Measurements from ENCODE around the gene PKP3. TPM values are rescaled to one million over a fixed set of nuclear protein-coding genes. Genes with fewer than 3 reads are reported as not detected.

The PKP3 gene
- polyA plus RNA-seq, 2 of the 4 experiments (the other 2 are of a cell fraction): 12.1 to 25.9 TPM

DNA sequence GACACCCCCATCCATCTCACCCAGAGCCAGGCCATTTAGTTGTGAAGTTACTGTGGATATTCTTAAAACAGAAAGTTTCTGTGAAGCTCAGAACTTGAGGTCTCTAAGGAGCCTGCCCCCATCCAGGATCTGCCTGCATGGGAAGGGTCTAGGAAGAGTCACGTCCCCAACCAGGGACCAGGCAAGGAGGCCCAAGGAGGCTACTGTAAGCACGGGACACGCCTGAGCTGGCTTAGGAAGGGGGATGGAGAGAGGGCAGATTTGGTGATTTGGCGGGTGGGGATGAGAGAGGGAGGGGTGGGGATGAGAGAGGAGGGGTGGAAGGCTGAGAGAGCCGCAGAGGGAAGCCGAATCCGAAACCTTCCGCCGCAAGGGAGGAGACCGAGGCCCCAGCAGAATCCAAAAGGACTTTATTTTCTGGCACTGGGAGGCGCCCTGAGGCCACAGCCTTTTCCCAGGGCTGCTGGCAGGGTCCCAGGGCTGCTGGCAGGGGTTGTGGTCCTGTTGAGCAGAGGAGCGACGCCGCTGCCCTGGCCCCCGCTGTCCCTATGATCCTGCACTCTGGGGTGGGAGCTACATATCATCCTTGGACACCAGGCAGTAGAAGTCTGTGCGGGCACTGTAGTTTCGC lies 11.4 kb downstream of the PKP3 start:
- H3K27ac ChIP-seq: peak overlapping the region in 1 of 2 experiments; percentile 93; a peak in 3 of 6 replicates
- WGBS (ENCODE audit: missing lambda C conversion rate): 93% methylated on average over 16 of the region's 17 CpGs
- H3K9me3 ChIP-seq: no peaks in the 10 kb centered on the region
- H3K4me1 ChIP-seq: peaks cover 28% of the 10 kb centered on the region
- H3K4me2 ChIP-seq: peak overlapping the region; percentile 88
- H3K4me3 ChIP-seq: no peak overlapping the region
- TF ChIP-seq, protein P1, sequence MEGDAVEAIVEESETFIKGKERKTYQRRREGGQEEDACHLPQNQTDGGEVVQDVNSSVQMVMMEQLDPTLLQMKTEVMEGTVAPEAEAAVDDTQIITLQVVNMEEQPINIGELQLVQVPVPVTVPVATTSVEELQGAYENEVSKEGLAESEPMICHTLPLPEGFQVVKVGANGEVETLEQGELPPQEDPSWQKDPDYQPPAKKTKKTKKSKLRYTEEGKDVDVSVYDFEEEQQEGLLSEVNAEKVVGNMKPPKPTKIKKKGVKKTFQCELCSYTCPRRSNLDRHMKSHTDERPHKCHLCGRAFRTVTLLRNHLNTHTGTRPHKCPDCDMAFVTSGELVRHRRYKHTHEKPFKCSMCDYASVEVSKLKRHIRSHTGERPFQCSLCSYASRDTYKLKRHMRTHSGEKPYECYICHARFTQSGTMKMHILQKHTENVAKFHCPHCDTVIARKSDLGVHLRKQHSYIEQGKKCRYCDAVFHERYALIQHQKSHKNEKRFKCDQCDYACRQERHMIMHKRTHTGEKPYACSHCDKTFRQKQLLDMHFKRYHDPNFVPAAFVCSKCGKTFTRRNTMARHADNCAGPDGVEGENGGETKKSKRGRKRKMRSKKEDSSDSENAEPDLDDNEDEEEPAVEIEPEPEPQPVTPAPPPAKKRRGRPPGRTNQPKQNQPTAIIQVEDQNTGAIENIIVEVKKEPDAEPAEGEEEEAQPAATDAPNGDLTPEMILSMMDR (IDR thresholded peaks at IDR 0.05): 0 out of 3 replicates have a peak, but pooled peaks have one; percentile 8
- TF ChIP-seq RAD21 (conservative IDR thresholded peaks at IDR 0.05 in 1 of 2, IDR thresholded peaks at IDR 0.05 in 1 of 2) (peak in 1 of 2 experiments; percentile 27; a peak in 1 of 5 replicates), RNF2 (IDR thresholded peaks at IDR 0.05; ENCODE audit: borderline replicate concordance, low read depth) (no peak)
- FAIRE-seq (no peak), DNase-seq (ENCODE audit: low read depth in 1 of 2, low spot score in 1 of 2) (no peak), ATAC-seq (no peak)
- ChIA-PET POLR2A (interaction anchor here (3.3 kb wide), 1 partner anchor 42 kb away, joined by 30 read pairs; no protein-coding TSS in a partner anchor), CTCF (interaction anchor here (0.6 to 9.0 kb wide), 8 partner anchors 9 to 114 kb away, joined by 3 to 112 read pairs (median 4); partner anchors contain the start of genes PTDSS2 and RNH1)

GRCh38 chr11:405954-406795 lies 12.2 kb downstream of the PKP3 start:
- no peak for DNase-seq (ENCODE audit: low read depth in 1 of 2, low spot score in 1 of 2)
- no peak for FAIRE-seq

DNA sequence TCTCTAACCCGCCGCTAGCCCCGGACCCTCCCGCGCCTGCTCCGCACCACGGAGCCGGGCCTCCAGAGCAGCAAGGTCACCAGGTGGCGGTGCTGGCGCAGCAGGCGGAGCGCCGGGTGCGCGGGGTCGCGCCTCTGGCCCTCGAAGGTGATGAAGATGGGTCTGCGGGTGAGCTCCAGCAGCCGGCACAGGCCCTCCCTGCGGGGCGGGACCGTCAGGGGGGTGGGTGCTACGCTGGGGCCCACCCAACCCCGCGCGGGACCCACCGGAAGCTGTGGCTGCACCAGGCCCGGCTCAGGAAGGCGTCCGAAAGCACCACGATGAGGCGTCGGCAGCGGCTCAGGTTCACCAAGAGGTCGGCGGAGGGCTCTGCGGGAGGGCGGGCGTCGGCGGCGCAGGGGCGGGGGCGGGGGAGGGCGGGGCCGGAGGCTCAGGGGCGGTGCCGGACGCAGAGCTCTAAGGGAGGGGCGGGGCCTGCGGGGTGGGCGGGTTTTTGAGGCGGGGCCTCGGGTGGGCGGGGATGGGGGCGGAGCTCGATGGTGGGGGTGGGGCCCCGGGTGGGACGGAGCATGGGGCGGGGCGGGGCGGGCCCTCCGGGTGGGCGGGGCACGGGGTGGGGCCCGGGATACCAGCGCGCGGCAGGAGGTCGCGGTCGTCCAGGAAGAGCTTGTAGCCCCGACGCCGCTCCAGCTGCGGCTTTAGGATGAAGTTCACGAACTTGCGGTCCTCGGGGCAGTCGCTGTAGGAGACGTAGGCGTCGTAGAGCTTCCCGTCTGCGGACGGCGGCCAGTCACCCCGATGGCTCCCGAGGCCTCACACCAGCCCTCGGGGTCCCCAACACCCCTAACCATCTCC lies 13.0 kb downstream of the PKP3 start:
- ATAC-seq: peak; percentile 52 to 81
- peaks cover 29% of the 10 kb centered on the region for H3K4me1 ChIP-seq
- ChIA-PET POLR2A (interaction anchor here (0.6 to 3.3 kb wide), 11 partner anchors 10 to 200 kb away, joined by 3 to 30 read pairs (median 6); partner anchors contain the start of genes BET1L, PKP3, PTDSS2 and RIC8A), CTCF (interaction anchor here (0.8 to 9.0 kb wide), 11 partner anchors 10 to 155 kb away, joined by 3 to 112 read pairs (median 4); partner anchors contain the start of genes PKP3 and PTDSS2)
- no peaks in the 10 kb centered on the region for H3K9me3 ChIP-seq
- H3K27ac ChIP-seq: peak overlapping the region; percentile 84 to 93
- DNase-seq (ENCODE audit: low read depth in 1 of 2, low spot score in 1 of 2): peak; percentile 63 to 90
- peak overlapping the region; percentile 56 for H3K4me3 ChIP-seq
- H3K4me2 ChIP-seq: peak overlapping the region; percentile 88
- WGBS (ENCODE audit: missing lambda C conversion rate): 42% methylated on average over 18 of the region's 91 CpGs
- FAIRE-seq: no peak
- TF ChIP-seq HOXB5 (CRISPR knock-in tag; IDR thresholded peaks at IDR 0.05) (no peak), MAX (IDR thresholded peaks at IDR 0.05) (peak; percentile 73), JUN (IDR thresholded peaks at IDR 0.05) (peak in 1 of 2 experiments; percentile 46; a peak in 1 of 5 replicates), PHF8 (IDR thresholded peaks at IDR 0.05; ENCODE audit: borderline replicate concordance, low read depth) (peak; percentile 59; the same call in 1 of the 2 replicates), NPAS2 (CRISPR knock-in tag; IDR thresholded peaks at IDR 0.05; ENCODE audit: borderline replicate concordance) (no peak), POLR2A (IDR thresholded peaks at IDR 0.05; ENCODE audit: low read length) (peak; percentile 28; the same call in 1 of the 2 replicates), MAFK (IDR thresholded peaks at IDR 0.05; ENCODE audit: partially characterized antibody) (no peak), SMC3 (IDR thresholded peaks at IDR 0.05) (peak; percentile 30; the same call in 2 of the 3 replicates), CBX8 (IDR thresholded peaks at IDR 0.05) (no peak), RCOR1 (IDR thresholded peaks at IDR 0.05; ENCODE audit: low read depth, low read length) (no peak), HOXB13 (CRISPR knock-in tag; IDR thresholded peaks at IDR 0.05; ENCODE audit: low read depth) (no peak), RAD21 (conservative IDR thresholded peaks at IDR 0.05 in 1 of 2, IDR thresholded peaks at IDR 0.05 in 1 of 2) (peak; percentile 23 to 25; a peak in 3 of 5 replicates)
- TF ChIP-seq, protein P2, sequence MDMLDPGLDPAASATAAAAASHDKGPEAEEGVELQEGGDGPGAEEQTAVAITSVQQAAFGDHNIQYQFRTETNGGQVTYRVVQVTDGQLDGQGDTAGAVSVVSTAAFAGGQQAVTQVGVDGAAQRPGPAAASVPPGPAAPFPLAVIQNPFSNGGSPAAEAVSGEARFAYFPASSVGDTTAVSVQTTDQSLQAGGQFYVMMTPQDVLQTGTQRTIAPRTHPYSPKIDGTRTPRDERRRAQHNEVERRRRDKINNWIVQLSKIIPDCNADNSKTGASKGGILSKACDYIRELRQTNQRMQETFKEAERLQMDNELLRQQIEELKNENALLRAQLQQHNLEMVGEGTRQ (IDR thresholded peaks at IDR 0.05): no peak
- TF ChIP-seq, protein P1 (IDR thresholded peaks at IDR 0.05): peak; percentile 20

More at GRCh38 chr11:405954-406795, 12.2 kb downstream of the PKP3 start:
- peak overlapping the region; percentile 56 for H3K4me3 ChIP-seq
- ATAC-seq: peak in 1 of 2 experiments; percentile 16; a peak in 3 of 6 replicates
- no peaks in the 10 kb centered on the region for H3K9me3 ChIP-seq
- ChIA-PET POLR2A (interaction anchor here (0.8 to 3.3 kb wide), 5 partner anchors 13 to 199 kb away, joined by 3 to 30 read pairs (median 11); partner anchors contain the start of genes BET1L, PKP3, PTDSS2 and RIC8A), CTCF (interaction anchor here (0.8 to 9.0 kb wide), 11 partner anchors 9 to 154 kb away, joined by 3 to 112 read pairs (median 4); partner anchors contain the start of genes PKP3 and PTDSS2)
- H3K4me2 ChIP-seq: peak overlapping the region; percentile 88
- WGBS (ENCODE audit: missing lambda C conversion rate): 71% methylated on average over 24 of the region's 47 CpGs
- TF ChIP-seq, protein P1 (IDR thresholded peaks at IDR 0.05): 0 out of 3 replicates have a peak, but pooled peaks have one; percentile 1
- TF ChIP-seq TP53 (CRISPR knock-in tag; IDR thresholded peaks at IDR 0.05) (0 out of 2 replicates have a peak, but pooled peaks have one; percentile 12), FOXS1 (CRISPR knock-in tag; IDR thresholded peaks at IDR 0.05) (no peak)
- H3K27ac ChIP-seq: peak overlapping the region; percentile 84 to 93
- H3K4me1 ChIP-seq: peaks cover 29% of the 10 kb centered on the region
